ENCODE data around the gene PTGES2. TPM values are rescaled to one million over a fixed set of nuclear protein-coding genes. Genes with fewer than 3 reads are reported as not detected.
A peak's percentile ranks its signal among the peaks of the same experiment; 100 is the strongest.

PTGES2 gene
- total and polyA plus RNA-seq, 9 of the 15 experiments (the other 6 are each of a cell fraction or from before 2014, with no cell fraction given), result 2.4 to 196 (median 90.1) TPM

DNA sequence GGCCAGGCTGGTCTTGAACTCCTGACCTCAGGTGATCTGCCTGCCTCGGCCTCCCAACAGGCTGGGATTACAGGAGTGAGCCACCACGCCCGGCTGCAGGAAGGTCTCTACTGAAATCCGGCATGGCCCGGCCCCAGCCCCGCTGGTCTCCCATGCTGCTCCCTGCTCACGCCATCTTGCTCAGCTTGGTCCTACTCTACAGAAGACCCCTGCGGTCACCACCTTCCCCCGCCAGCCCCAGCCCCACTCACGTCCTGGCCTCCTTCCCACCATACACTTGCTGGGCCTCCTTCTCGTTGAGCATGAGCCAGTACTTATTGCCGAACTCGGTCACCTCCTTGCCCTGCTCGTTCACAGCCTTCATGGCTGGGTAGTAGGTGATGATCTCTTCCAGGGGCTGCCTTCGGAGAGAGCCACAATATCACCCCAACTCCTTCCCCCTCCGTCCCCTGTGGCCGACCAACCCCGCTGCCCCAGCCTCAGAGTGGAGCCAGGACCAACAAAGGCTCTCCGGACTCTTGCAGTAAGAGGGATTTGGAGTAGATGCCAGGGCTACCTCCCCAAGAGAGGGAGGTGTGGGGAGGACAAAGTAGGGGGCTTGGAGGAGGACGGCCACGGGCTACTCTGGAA, 4.0 kb downstream of the PTGES2 start (continued):
- TF ChIP-seq, protein P1, sequence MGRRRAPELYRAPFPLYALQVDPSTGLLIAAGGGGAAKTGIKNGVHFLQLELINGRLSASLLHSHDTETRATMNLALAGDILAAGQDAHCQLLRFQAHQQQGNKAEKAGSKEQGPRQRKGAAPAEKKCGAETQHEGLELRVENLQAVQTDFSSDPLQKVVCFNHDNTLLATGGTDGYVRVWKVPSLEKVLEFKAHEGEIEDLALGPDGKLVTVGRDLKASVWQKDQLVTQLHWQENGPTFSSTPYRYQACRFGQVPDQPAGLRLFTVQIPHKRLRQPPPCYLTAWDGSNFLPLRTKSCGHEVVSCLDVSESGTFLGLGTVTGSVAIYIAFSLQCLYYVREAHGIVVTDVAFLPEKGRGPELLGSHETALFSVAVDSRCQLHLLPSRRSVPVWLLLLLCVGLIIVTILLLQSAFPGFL (CRISPR knock-in tag; IDR thresholded peaks at IDR 0.05), result no peak
- TF ChIP-seq NCOA2 (IDR thresholded peaks at IDR 0.05; ENCODE audit: partially characterized antibody in 2 of 2) (no peak), BRD9 (IDR thresholded peaks at IDR 0.05; ENCODE audit: low read depth, partially characterized antibody) (no peak)

DNA sequence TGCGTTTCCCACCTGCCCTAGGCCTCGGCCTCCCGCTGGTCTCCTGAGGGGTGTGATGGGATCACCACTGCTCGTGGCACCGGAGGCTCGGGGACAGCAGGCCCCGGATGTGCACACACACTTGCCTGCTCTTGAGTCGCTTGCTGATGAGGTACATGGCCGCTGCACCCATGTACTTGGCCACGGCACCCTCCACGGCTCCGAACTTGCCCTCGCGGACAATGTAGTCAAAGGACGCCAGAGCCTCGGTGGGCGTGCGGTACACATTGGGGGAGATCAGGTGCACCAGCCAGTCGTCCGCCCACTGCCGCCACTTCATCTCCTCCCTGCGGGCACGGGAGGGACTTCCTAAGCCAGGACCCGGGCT, 4.7 kb downstream of the PTGES2 start:
- Histone ChIP-seq H4K20me1 (replicated peaks; ENCODE audit: control insufficient read depth, insufficient read depth, low read length) (peaks cover 8% of the 10 kb centered on the region; the same call in 1 of the 2 replicates), H2AFZ (ENCODE audit: low read depth, low read length) (no peak overlapping the region), H3K9me1 (ENCODE audit: control insufficient read depth, insufficient read depth, low read length) (no peaks in the 10 kb centered on the region), H3K36me3 (ENCODE audit: control insufficient read depth, insufficient read depth, low read length) (peaks cover 62% of the 10 kb centered on the region), H3K79me2 (ENCODE audit: control insufficient read depth, insufficient read depth, low read length) (peaks cover 36% of the 10 kb centered on the region), H3K9ac (ENCODE audit: insufficient read depth in 1 of 2, low read depth in 2 of 2, low read length in 2 of 2) (no peak overlapping the region), H3K27me3 (ENCODE audit: control insufficient read depth in 2 of 2, insufficient read depth in 2 of 2, low read length in 2 of 2) (no peaks in the 10 kb centered on the region), H3K9me3 (replicated peaks; ENCODE audit: control insufficient read depth, insufficient read depth, low read depth, low read length) (no peaks in the 10 kb centered on the region), H3K27ac (ENCODE audit: extremely low read depth, low read depth, low read length) (no peak overlapping the region), H3K4me2 (ENCODE audit: insufficient read depth, low read length) (no peak overlapping the region), H3K4me1 (replicated peaks in 1 of 2; ENCODE audit: control insufficient read depth in 2 of 2, insufficient read depth in 2 of 2, low read length in 2 of 2) (peaks cover 15 to 56% of the 10 kb centered on the region in 2 experiments), H3K4me3 (no peak overlapping the region)
- intact Hi-C loops (cut with micrococcal nuclease), result loop anchor here (10.0 kb wide), 2 partner anchors 72 to 152 kb away; partner anchors contain the start of genes CIZ1, GOLGA2 and SWI5
- in situ Hi-C loops (cut with MboI), result no loop called here
- WGBS (ENCODE audit: insufficient coverage, low coverage, missing lambda C conversion rate), result 95% methylated on average over 18 of the region's 24 CpGs
- no peak for ATAC-seq
- no peak for FAIRE-seq
- ChIA-PET POLR2A (no interaction called here), CTCF (ENCODE audit: low intra/inter-chr PET ratio) (interaction anchor here (0.6 kb wide), 1 partner anchor 180 kb away, joined by 3 read pairs; no protein-coding TSS in a partner anchor)
- DNase-seq (ENCODE audit: extremely low read depth in 1 of 4, low spot score in 3 of 4), result no peak
- BruUV-seq (replicated peaks), result no TSS peak
- TF ChIP-seq POLR2G (IDR thresholded peaks at IDR 0.05; ENCODE audit: low read depth, low read length) (peak; percentile 44; the same call in 1 of the 2 replicates), PURB (CRISPR knock-in tag; IDR thresholded peaks at IDR 0.05; ENCODE audit: low read depth) (no peak), HDAC1 (IDR thresholded peaks at IDR 0.05) (no peak), FUS (optimal IDR thresholded peaks at IDR 0.05; ENCODE audit: low read depth, low read length) (no peak), SIRT6 (IDR thresholded peaks at IDR 0.05; ENCODE audit: low read depth, low read length) (no peak), SOX6 (IDR thresholded peaks at IDR 0.05) (no peak), KLF13 (tag; IDR thresholded peaks at IDR 0.05; ENCODE audit: borderline replicate concordance, low read depth) (no peak), RBFOX2 (IDR thresholded peaks at IDR 0.05; ENCODE audit: low read depth, low read length) (peak; percentile 51), HNRNPL (IDR thresholded peaks at IDR 0.05; ENCODE audit: low read depth, low read length) (no peak), DPF2 (IDR thresholded peaks at IDR 0.05) (no peak), L3MBTL2 (IDR thresholded peaks at IDR 0.05) (no peak)
- TF ChIP-seq, protein P2, sequence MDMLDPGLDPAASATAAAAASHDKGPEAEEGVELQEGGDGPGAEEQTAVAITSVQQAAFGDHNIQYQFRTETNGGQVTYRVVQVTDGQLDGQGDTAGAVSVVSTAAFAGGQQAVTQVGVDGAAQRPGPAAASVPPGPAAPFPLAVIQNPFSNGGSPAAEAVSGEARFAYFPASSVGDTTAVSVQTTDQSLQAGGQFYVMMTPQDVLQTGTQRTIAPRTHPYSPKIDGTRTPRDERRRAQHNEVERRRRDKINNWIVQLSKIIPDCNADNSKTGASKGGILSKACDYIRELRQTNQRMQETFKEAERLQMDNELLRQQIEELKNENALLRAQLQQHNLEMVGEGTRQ (CRISPR knock-in tag; IDR thresholded peaks at IDR 0.05), result no peak
- TF ChIP-seq, protein P3, sequence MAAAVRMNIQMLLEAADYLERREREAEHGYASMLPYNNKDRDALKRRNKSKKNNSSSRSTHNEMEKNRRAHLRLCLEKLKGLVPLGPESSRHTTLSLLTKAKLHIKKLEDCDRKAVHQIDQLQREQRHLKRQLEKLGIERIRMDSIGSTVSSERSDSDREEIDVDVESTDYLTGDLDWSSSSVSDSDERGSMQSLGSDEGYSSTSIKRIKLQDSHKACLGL (CRISPR knock-in tag; IDR thresholded peaks at IDR 0.05; ENCODE audit: borderline replicate concordance, poor library complexity, severe bottlenecking), result no peak
- TF ChIP-seq, protein P4, sequence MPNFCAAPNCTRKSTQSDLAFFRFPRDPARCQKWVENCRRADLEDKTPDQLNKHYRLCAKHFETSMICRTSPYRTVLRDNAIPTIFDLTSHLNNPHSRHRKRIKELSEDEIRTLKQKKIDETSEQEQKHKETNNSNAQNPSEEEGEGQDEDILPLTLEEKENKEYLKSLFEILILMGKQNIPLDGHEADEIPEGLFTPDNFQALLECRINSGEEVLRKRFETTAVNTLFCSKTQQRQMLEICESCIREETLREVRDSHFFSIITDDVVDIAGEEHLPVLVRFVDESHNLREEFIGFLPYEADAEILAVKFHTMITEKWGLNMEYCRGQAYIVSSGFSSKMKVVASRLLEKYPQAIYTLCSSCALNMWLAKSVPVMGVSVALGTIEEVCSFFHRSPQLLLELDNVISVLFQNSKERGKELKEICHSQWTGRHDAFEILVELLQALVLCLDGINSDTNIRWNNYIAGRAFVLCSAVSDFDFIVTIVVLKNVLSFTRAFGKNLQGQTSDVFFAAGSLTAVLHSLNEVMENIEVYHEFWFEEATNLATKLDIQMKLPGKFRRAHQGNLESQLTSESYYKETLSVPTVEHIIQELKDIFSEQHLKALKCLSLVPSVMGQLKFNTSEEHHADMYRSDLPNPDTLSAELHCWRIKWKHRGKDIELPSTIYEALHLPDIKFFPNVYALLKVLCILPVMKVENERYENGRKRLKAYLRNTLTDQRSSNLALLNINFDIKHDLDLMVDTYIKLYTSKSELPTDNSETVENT (CRISPR knock-in tag; IDR thresholded peaks at IDR 0.05), result no peak
